Stimulated activated CD4-positive, alpha-beta T cell treated with anti-CD3 and anti-CD28 coated beads, Interleukin-4, amount 100 ng/mL, for 48 hours (primary cell): ENCODE data around the gene SLC13A4.
"Not testable (repeated sequence)": the region's sequence is repeated elsewhere in the genome, so short reads cannot be mapped to it uniquely, and the experiment has no call there.

Source experiments
- DNase-seq, 2 donors: peaks; one replicate each; pipeline ENCODE4 v3.0.0-alpha.2; 2020; ENCODE audit warnings: low read depth in 2 of 2

The SLC13A4 gene

GRCh38 chr7:135728136-135728669, at the start of gene SLC13A4:
Gene SLC13A4 (minus strand): TSS chr7:135728186. CDS start chr7:135727496, 690 bp downstream.
- no peak for DNase-seq

- DNase-seq = not testable (repeated sequence)
Measured at GRCh38 chr7:135775915-135776314, 47.9 kb upstream of the SLC13A4 start.

GRCh38 chr7:135775230-135775629, 47.2 kb upstream of the SLC13A4 start:
- no peak for DNase-seq

- no peak for DNase-seq
Measured at GRCh38 chr7:135774284-135774683, 46.3 kb upstream of the SLC13A4 start.

- DNase-seq = no peak
Measured at GRCh38 chr7:135773464-135773863, 45.5 kb upstream of the SLC13A4 start.

GRCh38 chr7:135772639-135773222, 44.7 kb upstream of the SLC13A4 start:
- DNase-seq = no peak

GRCh38 chr7:135771961-135772638, 44.1 kb upstream of the SLC13A4 start:
- DNase-seq = no peak

- DNase-seq = no peak
Measured at GRCh38 chr7:135771051-135771450, 43.1 kb upstream of the SLC13A4 start.

GRCh38 chr7:135770139-135770710, 42.2 kb upstream of the SLC13A4 start:
- DNase-seq = no peak

GRCh38 chr7:135769005-135769802, 41.2 kb upstream of the SLC13A4 start:
- no peak for DNase-seq

GRCh38 chr7:135768467-135768866, 40.5 kb upstream of the SLC13A4 start:
- no peak for DNase-seq

GRCh38 chr7:135768064-135768463, 40.1 kb upstream of the SLC13A4 start:
- DNase-seq = no peak

GRCh38 chr7:135763261-135763660, 35.3 kb upstream of the SLC13A4 start:
- DNase-seq = no peak

- DNase-seq = no peak
Measured at GRCh38 chr7:135761751-135762488, 33.9 kb upstream of the SLC13A4 start.

- no peak for DNase-seq
Measured at GRCh38 chr7:135759532-135759931, 31.5 kb upstream of the SLC13A4 start.

GRCh38 chr7:135758531-135758932, 30.5 kb upstream of the SLC13A4 start:
- no peak for DNase-seq

GRCh38 chr7:135757719-135758411, 29.9 kb upstream of the SLC13A4 start:
- DNase-seq = no peak

GRCh38 chr7:135756191-135756590, 28.2 kb upstream of the SLC13A4 start:
- no peak for DNase-seq

GRCh38 chr7:135755351-135755753, 27.4 kb upstream of the SLC13A4 start:
- no peak for DNase-seq

GRCh38 chr7:135753616-135754413, 25.8 kb upstream of the SLC13A4 start:
- DNase-seq = no peak
